IPS-15b (cell line): ENCODE measurements around the gene P2RX4.
"Not testable (repeated sequence)": the region's sequence is repeated elsewhere in the genome, so short reads cannot be mapped to it uniquely, and the experiment has no call there.

Experiments
- H3K27me3 ChIP-seq: one replicate; pipeline ENCODE4 v1.6.1; 2013; ENCODE audit warnings: low read length; ENCODE audit not compliant: control insufficient read depth, insufficient read depth
- H3K36me3 ChIP-seq: one replicate; pipeline ENCODE4 v1.6.1; 2013; ENCODE audit warnings: low read length; ENCODE audit not compliant: control insufficient read depth, insufficient read depth
- H3K4me1 ChIP-seq: one replicate; pipeline ENCODE4 v1.6.1; 2013; ENCODE audit warnings: mild to moderate bottlenecking, low read length; ENCODE audit not compliant: control insufficient read depth, insufficient read depth
- H3K4me3 ChIP-seq: one replicate; pipeline ENCODE4 v1.5.1; 2013; ENCODE audit warnings: low read depth, low read length
- H3K9ac ChIP-seq: one replicate; pipeline ENCODE4 v1.6.1; 2013; ENCODE audit warnings: low read depth, mild to moderate bottlenecking, low read length
- H3K9me3 ChIP-seq: one replicate; pipeline ENCODE4 v1.6.1; 2013; ENCODE audit warnings: mild to moderate bottlenecking, low read length; ENCODE audit not compliant: control insufficient read depth, insufficient read depth

P2RX4 gene

DNA sequence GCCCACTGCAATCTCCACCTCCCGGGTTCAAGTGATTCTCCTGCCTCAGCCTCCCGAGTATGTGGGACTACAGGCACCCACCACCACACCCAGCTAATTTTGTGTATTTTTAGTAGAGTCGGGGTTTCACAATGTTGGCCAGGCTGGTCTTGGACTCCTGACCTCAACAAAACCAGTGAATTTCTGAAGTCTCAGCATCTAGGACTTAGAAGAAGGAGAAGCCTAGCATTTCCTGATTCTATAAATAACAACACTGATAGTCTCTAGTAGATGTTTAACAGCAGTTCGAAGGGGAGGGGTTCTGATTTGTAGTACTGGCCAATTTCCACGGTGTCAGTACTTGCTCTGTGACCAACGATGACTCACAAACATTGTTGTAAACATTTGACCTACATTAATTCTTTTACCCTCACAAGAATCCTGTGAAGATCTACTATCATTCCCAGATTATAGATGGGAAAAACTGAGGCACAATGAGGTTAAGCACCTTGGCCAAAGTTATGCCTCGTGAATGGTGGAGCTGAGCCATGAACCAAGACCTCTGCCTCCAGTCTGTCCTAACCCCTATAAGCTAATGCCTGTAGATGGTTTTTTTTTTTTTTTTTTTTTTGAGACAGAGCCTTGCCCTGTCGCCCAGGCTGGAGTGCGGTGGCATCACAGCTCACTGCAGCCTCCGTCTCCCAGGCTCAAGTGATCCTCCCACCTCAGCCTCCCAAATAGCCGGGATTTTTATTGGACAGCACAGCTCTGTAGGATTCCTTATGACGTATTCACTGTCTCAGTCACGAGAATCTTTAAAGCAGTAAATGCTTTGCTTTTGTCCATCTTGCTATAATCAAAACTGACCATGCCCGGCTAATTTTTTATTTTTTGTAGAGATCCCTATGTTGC, 5.2 kb downstream of the P2RX4 start:
- no peak overlapping the region for H3K9ac ChIP-seq
- no peak overlapping the region for H3K4me3 ChIP-seq
- H3K4me1 ChIP-seq, result no peaks in the 10 kb centered on the region
- no peaks in the 10 kb centered on the region for H3K9me3 ChIP-seq
- no peaks in the 10 kb centered on the region for H3K36me3 ChIP-seq
- H3K27me3 ChIP-seq, result no peaks in the 10 kb centered on the region

DNA sequence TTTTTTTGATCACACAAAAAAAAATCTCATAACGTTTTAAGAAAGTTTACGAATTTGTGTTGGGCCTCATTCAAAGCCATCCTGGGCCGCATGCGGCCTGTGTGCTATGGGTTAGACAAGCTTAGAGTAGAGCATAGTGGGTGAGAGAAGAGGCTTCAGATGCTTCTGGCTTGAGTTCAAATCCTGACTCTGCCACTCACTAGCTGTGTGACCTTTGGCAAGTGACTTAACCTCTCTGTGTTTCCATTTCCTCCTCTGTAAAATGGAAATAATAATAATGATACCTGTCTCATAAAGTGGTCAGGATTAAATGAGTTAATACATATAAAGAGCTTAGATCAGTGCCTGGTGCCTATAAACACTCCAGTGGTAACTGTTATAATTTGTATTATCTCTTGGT, 6.2 kb downstream of the P2RX4 start:
- Histone ChIP-seq H3K36me3 (peaks cover 2% of the 10 kb centered on the region), H3K27me3 (no peaks in the 10 kb centered on the region), H3K9ac (no peak overlapping the region), H3K4me3 (no peak overlapping the region), H3K9me3 (no peaks in the 10 kb centered on the region), H3K4me1 (no peaks in the 10 kb centered on the region)

DNA sequence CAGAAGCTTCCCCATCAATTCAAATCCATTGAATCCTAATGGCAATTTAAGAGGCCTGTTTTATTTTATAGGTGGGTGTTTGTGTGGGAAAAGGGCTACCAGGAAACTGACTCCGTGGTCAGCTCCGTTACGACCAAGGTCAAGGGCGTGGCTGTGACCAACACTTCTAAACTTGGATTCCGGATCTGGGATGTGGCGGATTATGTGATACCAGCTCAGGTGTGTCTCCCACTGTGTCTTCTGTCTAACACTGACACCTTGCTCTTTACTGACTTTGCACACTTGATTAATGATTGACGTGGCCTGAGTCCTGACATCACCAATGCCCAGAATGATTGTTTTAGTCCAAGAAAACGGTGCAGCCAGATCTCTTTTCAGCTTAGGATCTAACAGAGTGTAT, 7.1 kb downstream of the P2RX4 start:
- Histone ChIP-seq H3K36me3 (peaks cover 2% of the 10 kb centered on the region), H3K4me3 (no peak overlapping the region), H3K4me1 (no peaks in the 10 kb centered on the region), H3K9me3 (no peaks in the 10 kb centered on the region), H3K9ac (no peak overlapping the region), H3K27me3 (no peaks in the 10 kb centered on the region)

DNA sequence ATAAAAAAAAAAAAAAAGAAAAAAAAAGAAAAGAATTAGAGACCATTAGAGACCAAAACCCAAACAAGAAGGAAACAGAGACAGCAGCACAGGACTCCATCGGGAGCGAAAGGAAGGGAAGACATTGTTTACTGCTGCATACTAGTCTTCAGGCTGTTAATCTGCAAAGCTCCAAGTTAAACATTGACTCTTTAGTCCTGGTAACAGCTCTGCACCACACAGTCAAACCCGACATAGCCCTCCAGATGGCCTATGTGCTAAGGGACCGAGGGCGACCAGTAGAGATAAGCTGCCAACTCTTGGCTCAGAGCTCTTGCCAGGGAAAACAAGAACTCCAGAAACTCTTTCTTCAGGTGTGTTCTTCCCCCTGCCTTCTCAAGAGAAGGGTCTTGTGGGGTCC, 7.8 kb downstream of the P2RX4 start:
- Histone ChIP-seq H3K36me3 (peaks cover 2% of the 10 kb centered on the region), H3K27me3 (no peaks in the 10 kb centered on the region), H3K9ac (no peak overlapping the region), H3K9me3 (no peaks in the 10 kb centered on the region), H3K4me1 (no peaks in the 10 kb centered on the region), H3K4me3 (no peak overlapping the region)

DNA sequence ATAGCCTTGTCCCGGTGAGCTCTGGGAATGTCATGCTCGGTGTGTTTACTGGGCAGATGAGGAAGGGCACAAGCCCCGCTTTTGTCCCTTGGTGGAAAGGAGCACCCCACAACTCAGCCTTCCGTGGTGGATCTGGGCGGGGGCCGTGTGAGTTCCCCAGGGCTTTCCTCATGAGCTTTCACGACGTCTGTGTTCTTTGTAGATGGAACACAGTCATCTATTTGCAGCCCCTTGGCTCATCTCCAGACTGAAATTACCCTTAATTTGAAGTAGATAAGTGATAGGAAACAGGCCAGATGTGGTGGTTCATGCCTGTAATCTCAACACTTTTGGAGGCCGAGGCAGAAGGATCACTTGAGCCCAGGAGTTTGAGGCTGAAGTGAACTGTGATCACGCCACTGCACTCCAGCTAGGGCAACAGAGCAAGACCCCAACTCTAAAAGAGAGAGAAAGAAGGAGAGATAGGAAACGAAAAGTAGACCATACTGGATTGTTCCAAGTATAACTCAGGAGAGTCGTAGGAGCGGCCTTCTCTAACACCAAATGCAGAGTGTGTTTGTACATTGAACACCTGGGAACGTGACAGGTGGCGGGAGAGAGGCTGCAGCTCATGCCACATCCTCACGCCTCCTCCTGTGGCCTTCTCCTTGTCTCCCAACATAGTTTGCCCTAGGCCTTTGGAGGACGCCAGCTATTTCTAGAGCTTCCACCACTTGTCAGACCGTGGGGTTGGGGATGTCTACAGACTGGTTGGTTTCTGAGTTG, 8.8 kb downstream of the P2RX4 start:
- Histone ChIP-seq H3K9ac (no peak overlapping the region), H3K9me3 (no peaks in the 10 kb centered on the region), H3K36me3 (peaks cover 6% of the 10 kb centered on the region), H3K4me3 (no peak overlapping the region), H3K27me3 (no peaks in the 10 kb centered on the region), H3K4me1 (no peaks in the 10 kb centered on the region)

DNA sequence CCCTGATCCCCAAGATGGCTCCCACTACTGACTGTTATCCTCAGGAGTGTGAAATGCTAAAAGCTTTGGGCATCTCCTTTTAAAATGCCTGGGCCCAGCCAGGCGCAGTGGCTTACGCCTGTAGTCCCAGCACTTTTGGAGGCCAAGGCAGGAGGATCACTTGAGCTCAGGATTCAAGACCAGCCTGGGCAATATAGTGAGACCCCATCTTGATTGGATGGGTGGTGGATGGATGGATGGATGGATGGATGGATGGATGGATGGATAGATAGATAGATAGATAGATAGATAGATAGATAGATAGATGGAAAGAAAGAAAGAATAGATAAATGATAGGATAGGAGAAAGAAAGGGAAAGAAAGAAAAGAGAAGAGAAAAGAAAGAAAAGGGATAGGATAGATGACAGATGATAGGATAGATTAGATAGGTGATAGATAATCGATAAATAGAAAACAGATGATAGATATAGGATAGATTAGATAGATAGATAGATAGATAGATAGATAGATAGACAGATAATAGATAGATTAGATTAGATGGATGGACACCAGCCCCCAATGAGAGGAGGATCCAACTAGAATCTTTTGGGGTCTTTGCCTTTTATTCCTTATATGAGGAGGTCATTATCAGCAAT, 9.5 kb downstream of the P2RX4 start:
- Histone ChIP-seq H3K4me3 (no peak overlapping the region), H3K36me3 (peaks cover 6% of the 10 kb centered on the region), H3K9ac (no peak overlapping the region), H3K4me1 (no peaks in the 10 kb centered on the region), H3K27me3 (no peaks in the 10 kb centered on the region), H3K9me3 (no peaks in the 10 kb centered on the region)

DNA sequence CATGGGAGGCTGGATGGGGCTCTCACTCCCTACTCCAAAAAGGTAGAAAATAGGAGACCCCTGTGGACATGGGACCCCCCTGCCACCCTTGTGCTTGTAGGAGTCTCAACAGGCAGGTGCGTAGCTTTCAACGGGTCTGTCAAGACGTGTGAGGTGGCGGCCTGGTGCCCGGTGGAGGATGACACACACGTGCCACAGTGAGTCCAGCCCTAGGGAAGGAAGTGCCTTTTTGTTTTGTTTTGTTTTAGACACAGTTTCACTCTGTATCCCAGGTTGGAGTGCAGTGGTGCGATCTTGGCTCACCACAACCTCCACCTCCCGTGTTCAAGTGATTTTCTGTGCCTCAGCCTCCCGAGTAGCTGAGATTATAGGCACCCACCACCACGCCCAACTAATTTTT, 12.9 kb downstream of the P2RX4 start:
- no peak overlapping the region for H3K4me3 ChIP-seq
- no peaks in the 10 kb centered on the region for H3K27me3 ChIP-seq
- no peak overlapping the region for H3K9ac ChIP-seq
- H3K9me3 ChIP-seq, result no peaks in the 10 kb centered on the region
- peaks cover 6% of the 10 kb centered on the region for H3K36me3 ChIP-seq
- no peaks in the 10 kb centered on the region for H3K4me1 ChIP-seq

DNA sequence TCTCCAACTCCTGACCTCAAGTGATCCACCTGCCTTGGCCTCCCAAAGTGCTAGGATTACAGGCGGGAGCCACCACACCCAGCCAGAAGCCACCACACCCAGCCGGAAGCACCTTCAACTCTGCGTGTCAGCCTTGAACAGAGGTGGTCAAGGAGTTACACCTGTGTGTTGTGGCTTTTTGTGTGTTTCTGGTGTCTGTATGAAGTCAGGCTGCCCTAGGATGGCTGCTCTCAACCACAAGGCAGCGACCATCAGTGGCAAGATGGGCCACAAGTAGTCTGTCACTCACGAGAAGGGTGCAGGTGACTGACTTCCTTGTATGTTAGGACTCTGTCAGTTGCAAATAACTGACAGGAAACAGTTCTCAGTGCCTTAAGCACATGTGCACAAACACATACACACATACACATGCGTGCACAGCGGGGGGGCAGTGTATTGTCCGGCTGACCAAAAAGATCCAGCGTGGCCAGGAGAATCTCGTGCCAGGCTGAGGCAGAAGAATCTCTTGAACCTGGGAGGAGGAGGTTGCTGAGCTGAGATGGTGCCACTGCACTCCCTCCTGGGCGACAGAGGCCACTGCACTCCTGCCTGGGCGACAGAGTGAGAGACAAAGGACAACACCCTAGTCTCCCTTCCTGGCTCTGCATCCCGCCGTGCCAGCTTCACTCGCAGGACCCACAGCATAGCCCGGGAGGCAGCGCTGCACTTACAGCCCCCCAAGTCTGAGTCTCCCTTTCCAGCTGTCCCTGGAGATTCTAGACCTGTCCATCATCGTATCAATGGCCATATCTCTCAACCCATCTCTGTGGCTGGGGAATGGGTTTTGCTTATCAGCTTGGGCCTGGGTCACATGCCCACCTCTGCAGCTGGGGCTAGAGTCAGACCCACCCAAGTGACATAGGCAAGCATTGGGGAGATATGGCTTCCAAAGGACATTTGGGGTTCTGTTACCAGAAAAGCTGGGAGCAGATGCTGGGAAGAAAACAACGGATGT, 13.7 kb downstream of the P2RX4 start:
- Histone ChIP-seq H3K4me1 (no peaks in the 10 kb centered on the region), H3K9ac (no peak overlapping the region), H3K36me3 (peaks cover 6% of the 10 kb centered on the region)

DNA sequence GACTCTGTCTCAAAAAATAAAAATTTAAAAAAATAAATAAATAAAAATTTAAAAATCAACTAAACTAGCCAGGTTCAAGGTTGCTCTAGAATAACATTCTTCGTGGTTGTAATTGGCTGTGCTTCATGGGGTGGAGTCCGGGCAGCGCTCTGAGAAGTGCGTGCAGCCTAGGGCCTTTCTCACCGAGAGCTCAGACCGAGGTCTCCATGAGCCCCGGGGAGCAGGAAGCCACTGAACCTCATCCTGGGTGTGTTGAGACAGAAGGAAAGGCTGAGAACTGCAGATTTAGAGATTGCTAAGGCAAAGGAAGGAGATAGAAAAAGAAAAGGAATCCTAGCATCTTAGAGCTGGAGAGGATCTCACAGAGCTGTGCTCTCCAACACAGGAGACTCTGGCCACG, 14.7 kb downstream of the P2RX4 start:
- H3K9me3 ChIP-seq, result no peaks in the 10 kb centered on the region

More for the DNA sequence above, 13.7 kb downstream of the P2RX4 start:
- Histone ChIP-seq H3K27me3 (no peaks in the 10 kb centered on the region), H3K4me3 (no peak overlapping the region), H3K9me3 (no peaks in the 10 kb centered on the region)

DNA sequence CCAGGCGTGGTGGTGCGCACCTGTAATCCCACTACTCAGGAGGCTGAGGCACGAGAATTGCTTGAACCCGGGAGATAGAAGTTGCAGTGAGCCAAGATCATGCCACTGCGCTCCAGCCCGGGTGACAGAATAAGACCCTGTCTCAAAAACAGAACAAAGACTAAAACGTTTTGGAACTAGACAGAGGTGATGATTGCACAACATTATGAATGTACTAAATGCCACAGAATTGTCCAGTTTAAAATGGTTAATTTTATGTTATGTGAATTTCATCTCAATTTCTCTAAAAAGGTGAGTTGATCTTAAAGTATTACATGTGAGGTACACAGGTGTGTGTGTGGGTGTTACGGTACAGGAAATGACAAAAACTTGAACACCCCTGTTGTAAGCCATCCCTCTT, 16.5 kb downstream of the P2RX4 start:
- H3K9ac ChIP-seq, result no peak overlapping the region
- H3K27me3 ChIP-seq, result no peaks in the 10 kb centered on the region
- H3K4me3 ChIP-seq, result no peak overlapping the region
- H3K4me1 ChIP-seq, result no peaks in the 10 kb centered on the region
- peaks cover 3% of the 10 kb centered on the region for H3K36me3 ChIP-seq
- H3K9me3 ChIP-seq, result no peaks in the 10 kb centered on the region

More for the DNA sequence above, 14.7 kb downstream of the P2RX4 start:
- no peak overlapping the region for H3K9ac ChIP-seq
- H3K36me3 ChIP-seq, result peaks cover 6% of the 10 kb centered on the region
- no peaks in the 10 kb centered on the region for H3K27me3 ChIP-seq
- H3K4me1 ChIP-seq, result no peaks in the 10 kb centered on the region
- no peak overlapping the region for H3K4me3 ChIP-seq

DNA sequence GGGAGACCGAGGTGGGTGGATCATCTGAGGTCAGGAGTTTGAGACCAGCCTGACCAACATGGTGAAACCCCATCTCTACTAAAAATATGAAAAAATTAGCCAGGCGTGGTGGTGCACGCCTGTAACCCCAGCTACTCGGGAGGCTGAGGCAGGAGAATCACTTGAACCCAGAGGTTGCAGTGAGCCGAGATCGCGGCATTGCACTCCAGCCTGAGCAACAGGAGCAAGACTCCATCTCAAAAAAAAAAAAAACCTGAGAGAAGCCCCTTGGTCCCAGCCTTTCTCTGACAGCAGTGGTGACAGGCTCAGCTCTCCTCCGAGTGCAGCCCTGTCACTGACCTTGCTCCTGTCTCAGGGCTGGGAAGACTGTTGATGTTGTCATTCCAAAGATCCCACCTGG, 16.9 kb downstream of the P2RX4 start:
- not testable (repeated sequence) for H3K4me3 ChIP-seq, H3K9me3 ChIP-seq, H3K4me1 ChIP-seq, H3K36me3 ChIP-seq, H3K9ac ChIP-seq, H3K27me3 ChIP-seq
